ENCODE results near the gene SRP9. TPM values are rescaled to one million over a fixed set of nuclear protein-coding genes. Genes with fewer than 3 reads are reported as not detected.
A peak's percentile ranks its signal among the peaks of the same experiment; 100 is the strongest.

The SRP9 gene
- total RNA-seq, 1 donor from 2014 or later: 221 TPM

GRCh38 chr1:225817611-225818061 lies 40.0 kb downstream of the SRP9 start:
- H3K9me3 Mint-ChIP-seq (ENCODE audit: unreplicated experiment): no peaks in the 10 kb centered on the region
- no peak for TF ChIP-seq CTCF (IDR thresholded peaks at IDR 0.05)
- no peak for DNase-seq (ENCODE audit: extremely low spot score, unreplicated experiment)
- H3K4me1 Mint-ChIP-seq (ENCODE audit: unreplicated experiment): peaks cover 33% of the 10 kb centered on the region
- H3K27ac Mint-ChIP-seq (ENCODE audit: unreplicated experiment): peak overlapping the region; percentile 79
- H3K27me3 Mint-ChIP-seq (ENCODE audit: unreplicated experiment): no peaks in the 10 kb centered on the region
- H3K36me3 Mint-ChIP-seq (ENCODE audit: unreplicated experiment): peaks cover 7% of the 10 kb centered on the region
- H3K4me3 Mint-ChIP-seq (ENCODE audit: unreplicated experiment): no peak overlapping the region

GRCh38 chr1:225818229-225818628 lies 40.6 kb downstream of the SRP9 start:
- peak overlapping the region; percentile 79 for H3K27ac Mint-ChIP-seq (ENCODE audit: unreplicated experiment)
- peaks cover 7% of the 10 kb centered on the region for H3K36me3 Mint-ChIP-seq (ENCODE audit: unreplicated experiment)
- DNase-seq (ENCODE audit: extremely low spot score, unreplicated experiment): no peak
- no peaks in the 10 kb centered on the region for H3K27me3 Mint-ChIP-seq (ENCODE audit: unreplicated experiment)
- no peak overlapping the region for H3K4me3 Mint-ChIP-seq (ENCODE audit: unreplicated experiment)
- peaks cover 28% of the 10 kb centered on the region for H3K4me1 Mint-ChIP-seq (ENCODE audit: unreplicated experiment)
- no peaks in the 10 kb centered on the region for H3K9me3 Mint-ChIP-seq (ENCODE audit: unreplicated experiment)
- TF ChIP-seq CTCF (IDR thresholded peaks at IDR 0.05): no peak

- Mint-ChIP-seq H3K4me3 (ENCODE audit: unreplicated experiment) (no peak overlapping the region), H3K36me3 (ENCODE audit: unreplicated experiment) (peaks cover 7% of the 10 kb centered on the region), H3K27me3 (ENCODE audit: unreplicated experiment) (no peaks in the 10 kb centered on the region), H3K9me3 (ENCODE audit: unreplicated experiment) (no peaks in the 10 kb centered on the region), H3K4me1 (ENCODE audit: unreplicated experiment) (peaks cover 21% of the 10 kb centered on the region), H3K27ac (ENCODE audit: unreplicated experiment) (peak overlapping the region; percentile 6)
- DNase-seq (ENCODE audit: extremely low spot score, unreplicated experiment): no peak
- no peak for TF ChIP-seq CTCF (IDR thresholded peaks at IDR 0.05)
These were observed 41.9 kb downstream of the SRP9 start for GRCh38 chr1:225819346-225820192.

- H3K4me3 Mint-ChIP-seq (ENCODE audit: unreplicated experiment): no peak overlapping the region
- H3K27me3 Mint-ChIP-seq (ENCODE audit: unreplicated experiment): no peaks in the 10 kb centered on the region
- H3K27ac Mint-ChIP-seq (ENCODE audit: unreplicated experiment): peak overlapping the region; percentile 2
- no peak for TF ChIP-seq CTCF (IDR thresholded peaks at IDR 0.05)
- H3K36me3 Mint-ChIP-seq (ENCODE audit: unreplicated experiment): peaks cover 7% of the 10 kb centered on the region
- DNase-seq (ENCODE audit: extremely low spot score, unreplicated experiment): no peak
- peaks cover 21% of the 10 kb centered on the region for H3K4me1 Mint-ChIP-seq (ENCODE audit: unreplicated experiment)
- no peaks in the 10 kb centered on the region for H3K9me3 Mint-ChIP-seq (ENCODE audit: unreplicated experiment)
These were observed 43.0 kb downstream of the SRP9 start for GRCh38 chr1:225820522-225821120.

Data from osteocyte (in vitro differentiated cells).